ENCODE results near the gene UBXN7.

GRCh38 chr3:196472286-196472685 lies 40.1 kb upstream of the UBXN7 start:
- TF ChIP-seq SUZ12 (IDR thresholded peaks at IDR 0.05; ENCODE audit: extremely low read depth, insufficient read depth, insufficient read length) (no peak), YY1 (IDR thresholded peaks at IDR 0.05; ENCODE audit: insufficient read depth, insufficient read length) (no peak), ZNF274 (IDR thresholded peaks at IDR 0.05; ENCODE audit: low read depth, low read length) (no peak)

All from NT2/D1 (cell line).